Keratinocyte (primary cell): ENCODE results near the gene RAE1. TPM values are rescaled to one million over a fixed set of nuclear protein-coding genes. Genes with fewer than 3 reads are reported as not detected.

Source experiments
- DNase-seq: peaks from one replicate; pipeline ENCODE4 v3.0.0-alpha.2; 2011; ENCODE audit warnings: low read depth, missing footprints, low spot score
- FAIRE-seq: peaks from 2 replicates; lab custom pipeline; 2011; peaks lifted over from hg19 to GRCh38; lab: Jason Lieb, UNC
- H2AFZ ChIP-seq: 2 replicates; pipeline ENCODE4 v1.6.0; 2012; ENCODE audit warnings: low read length, control low read depth, inconsistent platforms; ENCODE audit not compliant: control insufficient read depth
- H3K27ac ChIP-seq: 2 replicates; pipeline ENCODE4 v1.5.1; 2011; ENCODE audit warnings: low read length; ENCODE audit not compliant: control insufficient read depth, insufficient read depth
- H3K27me3 ChIP-seq: 3 replicates; pipeline ENCODE4 v1.6.0; 2011; ENCODE audit warnings: low read length; ENCODE audit not compliant: control insufficient read depth, insufficient read depth; ENCODE audit errors: extremely low read depth
- H3K36me3 ChIP-seq, 2 experiments: 2 replicates in 1 of 2; 3 replicates in 1 of 2; pipeline ENCODE4 v1.5.1; 2011; ENCODE audit warnings: low read length in 2 of 2, mild to moderate bottlenecking in 1 of 2; ENCODE audit not compliant: control insufficient read depth in 2 of 2, insufficient read depth in 2 of 2; ENCODE audit errors: extremely low read depth in 1 of 2
- H3K4me1 ChIP-seq: 3 replicates; pipeline ENCODE4 v1.5.1; 2011; ENCODE audit warnings: low read length; ENCODE audit not compliant: control insufficient read depth, insufficient read depth; ENCODE audit errors: extremely low read depth
- H3K4me2 ChIP-seq: 3 replicates; pipeline ENCODE4 v1.6.0; 2011; ENCODE audit warnings: low read depth, low read length; ENCODE audit not compliant: control insufficient read depth, insufficient read depth; ENCODE audit errors: extremely low read depth
- H3K4me3 ChIP-seq, 3 experiments: fragments of 200-600 bp in 1 of 3; sonication (generic) in 1 of 3; 2 replicates in 2 of 3; 3 replicates in 1 of 3; pipeline ENCODE4 v1.5.1; 2011 to 2016; ENCODE audit warnings: low read length in 3 of 3, mild to moderate bottlenecking in 3 of 3, control low read depth in 2 of 3, inconsistent platforms in 1 of 3, low read depth in 1 of 3, mixed read lengths in 1 of 3, mixed run types in 1 of 3, moderate library complexity in 1 of 3; ENCODE audit not compliant: control insufficient read depth in 2 of 3, insufficient read depth in 2 of 3; ENCODE audit errors: extremely low read depth in 1 of 3
- H3K79me2 ChIP-seq: 2 replicates; pipeline ENCODE4 v1.6.0; 2012; ENCODE audit warnings: low read length; ENCODE audit not compliant: control insufficient read depth, insufficient read depth
- H3K9ac ChIP-seq: 3 replicates; pipeline ENCODE4 v1.6.0; 2011; ENCODE audit warnings: low read length; ENCODE audit not compliant: control insufficient read depth, insufficient read depth; ENCODE audit errors: extremely low read depth
- H3K9me1 ChIP-seq: 3 replicates; pipeline ENCODE4 v1.6.0; 2011; ENCODE audit warnings: low read length; ENCODE audit not compliant: control insufficient read depth, insufficient read depth; ENCODE audit errors: extremely low read depth
- H3K9me3 ChIP-seq: 2 replicates; pipeline ENCODE4 v1.5.1; 2012; ENCODE audit warnings: low read depth, low read length; ENCODE audit not compliant: control insufficient read depth
- H4K20me1 ChIP-seq: 3 replicates; pipeline ENCODE4 v1.6.0; 2011; ENCODE audit warnings: low read length; ENCODE audit not compliant: control insufficient read depth, insufficient read depth; ENCODE audit errors: extremely low read depth
- CTCF ChIP-seq, 3 experiments: IDR thresholded peaks in 1 of 3; conservative IDR thresholded peaks in 1 of 3; optimal IDR thresholded peaks in 1 of 3; 2 replicates in 2 of 3; 3 replicates in 1 of 3; pipeline versions ENCODE3 to v1.5.1; 2011; ENCODE audit warnings: low read length in 3 of 3, mild to moderate bottlenecking in 3 of 3, moderate library complexity in 2 of 3, control low read depth in 1 of 3, inconsistent platforms in 1 of 3; ENCODE audit not compliant: insufficient read depth in 2 of 3; ENCODE audit errors: extremely low read depth in 1 of 3
- EZH2 ChIP-seq: IDR thresholded peaks from one replicate; pipeline ENCODE4 v1.6.1; 2012; ENCODE audit warnings: inconsistent platforms, mild to moderate bottlenecking, low read length, moderate library complexity
- dilution Hi-C: fragments of 300-500 bp; cut with MboI; formaldehyde crosslinking; loops from one replicate; pipeline ENCODE4 v1.7.0; 2020; ENCODE audit warnings: low sequenced_read_pairs; ENCODE audit not compliant: extremely low pct_ligation_motif_present
- polyA plus RNA-seq, 5 experiments: library from polyadenylated mRNA; depleted of rRNA in 3 of 5; stranded (reverse) in 3 of 5; stranded (forward) in 1 of 5; unstranded in 1 of 5; fragments of >200 nt; gene quantifications; 1 replicate in 1 of 5; 2 replicates in 3 of 5; 3 replicates in 1 of 5; pipeline versions ENCODE4 v1.2.1 to v1.2.3, GENCODE V29; 2011 to 2012; ENCODE audit warnings: missing spikeins in 2 of 5, low read depth in 1 of 5, low replicate concordance in 1 of 5

The RAE1 gene
- polyA plus RNA-seq, 1 donor (not counting 4 experiments of a cell fraction or from before 2014, with no cell fraction given): 32.4 TPM

DNA sequence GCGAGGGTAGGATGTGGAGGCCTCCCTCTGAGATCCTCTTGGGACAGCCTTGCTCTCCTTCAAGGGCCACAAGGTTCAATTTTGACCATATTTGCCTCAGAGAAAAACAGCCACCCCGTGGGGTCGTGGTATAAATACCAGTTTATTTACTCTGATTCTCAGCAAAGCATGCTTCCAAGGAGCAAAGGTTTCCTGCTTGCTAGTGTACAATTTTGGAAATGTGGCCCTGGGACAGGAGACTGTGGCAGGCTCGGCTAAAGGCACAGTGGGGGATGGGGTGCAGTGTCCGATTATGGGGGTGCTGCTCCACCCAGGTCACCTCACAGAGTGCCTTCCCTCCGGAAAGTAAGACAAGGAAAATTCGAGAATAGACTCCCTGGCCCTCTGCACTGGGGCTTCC, 71.2 kb downstream of the RAE1 start:
- no peak for FAIRE-seq
- no peaks in the 10 kb centered on the region for H3K79me2 ChIP-seq
- no peak for DNase-seq
- no peak overlapping the region for H3K9ac ChIP-seq
- dilution Hi-C loops: no loop called here
- no peak for TF ChIP-seq EZH2
- no peak for TF ChIP-seq CTCF (optimal IDR thresholded peaks at IDR 0.05 in 1 of 3, IDR thresholded peaks at IDR 0.05 in 1 of 3, conservative IDR thresholded peaks at IDR 0.05 in 1 of 3; ENCODE audit: extremely low read depth in 1 of 3, insufficient read depth in 2 of 3, low read length in 3 of 3)
- no peak overlapping the region for H3K27ac ChIP-seq
- peaks cover 53% of the 10 kb centered on the region for H3K27me3 ChIP-seq
- no peaks in the 10 kb centered on the region for H3K9me1 ChIP-seq
- H3K9me3 ChIP-seq: no peaks in the 10 kb centered on the region
- H2AFZ ChIP-seq: no peak overlapping the region
- no peaks in the 10 kb centered on the region for H4K20me1 ChIP-seq
- H3K36me3 ChIP-seq: no peaks in the 10 kb centered on the region
- H3K4me1 ChIP-seq: no peaks in the 10 kb centered on the region
- no peak overlapping the region for H3K4me2 ChIP-seq
- no peak overlapping the region for H3K4me3 ChIP-seq

DNA sequence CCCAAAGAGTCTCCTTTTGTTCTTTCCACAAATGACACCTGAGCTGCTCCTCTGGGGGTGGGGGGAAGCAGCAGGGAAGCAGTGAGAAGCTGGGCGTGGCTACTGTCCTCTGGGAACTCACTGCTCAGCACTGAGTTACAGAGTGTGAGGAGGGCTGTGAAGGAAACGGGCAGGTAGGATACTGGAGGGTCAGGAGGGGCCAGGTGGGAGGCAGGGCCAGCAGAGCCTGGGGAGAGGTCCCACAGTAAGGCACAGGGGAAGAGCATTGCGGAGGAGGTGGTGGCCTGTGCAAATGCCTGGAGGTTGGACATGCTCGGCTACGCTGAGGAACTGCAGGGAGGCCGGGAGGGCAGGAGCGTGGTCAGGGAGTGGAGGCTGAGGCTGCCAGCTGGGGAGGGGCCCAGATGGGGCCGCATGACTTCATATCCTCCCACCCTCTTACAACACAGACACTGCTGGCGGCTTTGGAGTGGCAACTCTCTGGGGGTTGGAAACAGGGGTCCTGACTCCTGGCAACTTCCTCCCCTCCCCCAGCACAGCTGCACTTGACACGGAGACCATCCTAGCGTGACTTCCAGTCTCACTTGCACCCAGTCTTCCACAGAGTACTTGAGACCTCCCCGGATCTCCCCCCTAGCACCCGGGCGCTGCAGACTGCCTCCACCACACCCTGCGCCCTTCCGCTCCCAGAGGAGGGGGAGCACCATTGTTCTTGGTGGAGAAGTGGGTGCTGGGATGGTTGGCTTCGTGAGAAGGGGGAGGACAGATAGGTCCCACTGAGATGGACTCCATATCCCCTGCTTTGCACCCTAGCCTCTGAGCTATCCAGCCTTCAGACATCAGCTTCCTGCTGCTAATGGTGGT, 74.3 kb downstream of the RAE1 start:
- no peak for DNase-seq
- H2AFZ ChIP-seq: no peak overlapping the region
- H3K9me3 ChIP-seq: no peaks in the 10 kb centered on the region
- H3K27me3 ChIP-seq: peaks cover 48% of the 10 kb centered on the region
- TF ChIP-seq CTCF (optimal IDR thresholded peaks at IDR 0.05 in 1 of 3, IDR thresholded peaks at IDR 0.05 in 1 of 3, conservative IDR thresholded peaks at IDR 0.05 in 1 of 3; ENCODE audit: extremely low read depth in 1 of 3, insufficient read depth in 2 of 3, low read length in 3 of 3) (no peak), EZH2 (no peak)
- no peaks in the 10 kb centered on the region for H3K4me1 ChIP-seq
- no peak overlapping the region for H3K9ac ChIP-seq
- dilution Hi-C loops: no loop called here
- no peaks in the 10 kb centered on the region for H3K36me3 ChIP-seq
- no peaks in the 10 kb centered on the region for H3K9me1 ChIP-seq
- H3K4me3 ChIP-seq: no peak overlapping the region
- no peaks in the 10 kb centered on the region for H3K79me2 ChIP-seq
- H4K20me1 ChIP-seq: no peaks in the 10 kb centered on the region
- no peak overlapping the region for H3K4me2 ChIP-seq
- H3K27ac ChIP-seq: no peak overlapping the region
- FAIRE-seq: no peak
